NCI-H1694 treated with DMSO at 0.1 percent for 48 hours (cell line): Measurements from ENCODE around the gene LTBP1.
"Not testable (repeated sequence)": the region's sequence is repeated elsewhere in the genome, so short reads cannot be mapped to it uniquely, and the experiment has no call there.

Experiments used
- DNase-seq: peaks from one replicate; lab custom pipeline; 2025; lab: John Stamatoyannopoulos, UW

Gene LTBP1

GRCh38 chr2:33225350-33225749 lies 278.6 kb downstream of the LTBP1 start:
- no peak for DNase-seq

DNA sequence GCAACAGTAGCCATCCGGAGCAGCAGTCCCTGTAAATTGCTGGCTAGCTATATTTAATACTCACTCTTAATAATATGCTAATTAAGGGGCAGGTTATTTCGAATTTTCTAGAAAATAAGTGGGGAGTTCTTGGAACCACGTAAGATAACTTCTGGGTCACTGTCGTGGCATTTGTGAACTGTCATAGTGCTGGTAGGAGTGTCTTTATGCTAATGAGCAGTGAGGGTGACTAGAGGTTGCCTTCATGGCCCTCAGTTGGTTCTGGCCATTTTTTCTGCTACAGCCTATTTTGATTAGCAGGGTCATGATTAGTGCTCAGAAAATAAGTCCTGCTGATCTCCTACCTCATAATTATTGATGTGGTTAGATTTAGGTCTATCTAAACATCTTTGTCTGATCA lies 279.8 kb downstream of the LTBP1 start:
- no peak for DNase-seq

- DNase-seq, result no peak
Observed at GRCh38 chr2:33229646-33230045, 282.9 kb downstream of the LTBP1 start.

- peak; percentile 12 for DNase-seq
Observed at GRCh38 chr2:33230195-33230594, 283.4 kb downstream of the LTBP1 start.

DNA sequence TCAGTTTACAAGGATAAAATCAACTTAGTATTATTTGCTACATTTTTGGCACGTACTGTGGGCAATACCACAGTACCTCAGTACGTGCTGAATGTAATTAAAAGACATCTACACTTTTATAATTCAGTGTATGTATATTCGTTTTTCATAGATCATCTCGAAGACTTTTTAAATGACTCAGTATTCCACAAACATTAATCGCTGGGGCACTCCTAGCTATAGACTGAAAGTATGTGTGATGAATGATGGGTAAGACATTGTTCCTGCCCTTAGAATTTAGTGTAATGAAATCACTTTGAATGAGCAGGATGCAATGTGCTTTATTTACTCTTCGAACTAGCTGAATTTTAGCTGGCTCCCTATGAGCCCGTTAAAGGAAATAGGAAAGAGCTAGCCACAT lies 284.1 kb downstream of the LTBP1 start:
- no peak for DNase-seq

DNA sequence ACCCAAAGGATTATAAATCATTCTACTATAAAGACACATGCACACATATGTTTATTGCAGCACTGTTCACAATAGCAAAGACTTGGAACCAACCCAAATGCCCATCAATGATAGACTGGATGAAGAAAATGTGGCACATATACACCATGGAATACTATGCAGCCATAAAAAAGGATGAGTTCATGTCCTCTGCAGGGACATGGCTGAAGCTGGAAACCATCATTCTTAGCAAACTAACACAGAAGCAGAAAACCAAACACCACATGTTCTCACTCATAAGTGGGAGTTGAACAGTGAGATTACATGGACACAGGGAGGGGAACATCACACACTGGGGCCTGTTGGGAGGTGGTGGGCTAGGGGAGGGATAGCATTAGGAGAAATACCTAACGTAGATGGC lies 288.8 kb downstream of the LTBP1 start:
- not testable (repeated sequence) for DNase-seq

DNA sequence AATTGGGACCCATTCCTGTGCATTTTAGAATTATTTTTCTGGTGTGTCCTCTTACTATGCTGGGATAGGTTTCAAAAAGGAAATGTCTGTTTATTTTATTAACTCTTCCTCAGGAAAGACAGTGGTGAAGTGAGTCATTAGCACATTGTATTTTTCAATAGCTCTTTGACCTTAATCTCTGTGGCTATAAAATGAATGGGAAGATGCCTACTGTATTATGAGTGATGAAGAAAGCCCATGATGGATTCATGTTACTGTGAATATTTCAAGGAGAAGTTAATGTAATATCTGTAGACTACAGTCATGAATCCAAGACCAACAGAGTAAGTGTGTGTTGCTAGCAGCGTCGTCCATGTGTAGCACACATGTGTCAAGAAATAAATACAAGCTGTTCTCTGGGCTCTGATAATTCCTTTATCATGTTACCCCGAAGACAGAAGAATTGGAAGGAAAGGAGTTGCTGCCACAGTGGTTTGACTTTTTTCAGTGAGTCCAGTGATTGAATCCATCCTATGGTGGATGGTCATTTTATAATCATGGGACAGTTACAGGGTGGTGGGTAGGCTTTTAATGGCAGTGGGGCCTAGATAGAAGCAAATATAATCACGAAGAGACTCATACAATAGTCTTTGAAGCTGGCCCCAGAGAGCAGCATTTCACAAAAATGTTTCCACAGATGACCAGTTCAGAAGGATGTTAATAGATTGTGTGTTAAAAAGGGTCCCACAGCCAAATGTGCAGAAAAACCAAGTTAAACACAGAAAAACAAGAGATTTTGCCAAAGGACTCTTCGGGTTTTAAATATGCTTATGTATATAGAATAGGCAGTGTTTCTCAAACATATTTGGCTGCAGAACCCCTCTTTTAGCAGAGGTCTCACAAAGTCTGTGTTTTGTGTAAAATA lies 290.0 kb downstream of the LTBP1 start:
- no peak for DNase-seq

GRCh38 chr2:33238111-33238510 lies 291.4 kb downstream of the LTBP1 start:
- no peak for DNase-seq

- DNase-seq, result no peak
Observed at GRCh38 chr2:33240178-33240577, 293.4 kb downstream of the LTBP1 start.

DNA sequence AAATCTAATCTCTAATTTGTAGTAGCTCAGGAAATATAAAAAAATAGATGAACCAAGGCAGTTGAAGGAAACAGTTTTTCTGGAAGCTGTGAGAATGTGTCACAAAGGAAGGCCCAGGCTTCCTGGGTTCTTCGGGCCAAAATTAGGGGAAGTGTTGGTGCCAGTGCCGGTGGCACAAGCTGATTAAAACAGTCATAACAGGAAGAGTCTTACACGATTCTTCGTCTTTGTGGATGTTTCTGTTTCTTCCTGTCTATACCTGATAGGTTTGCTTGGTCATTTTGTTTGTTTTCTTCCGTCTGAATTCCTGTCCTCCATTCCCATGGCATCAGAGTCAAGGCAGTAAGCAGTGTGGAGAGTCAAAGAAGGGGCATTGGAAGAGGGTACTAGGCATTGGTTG lies 294.3 kb downstream of the LTBP1 start:
- no peak for DNase-seq

DNA sequence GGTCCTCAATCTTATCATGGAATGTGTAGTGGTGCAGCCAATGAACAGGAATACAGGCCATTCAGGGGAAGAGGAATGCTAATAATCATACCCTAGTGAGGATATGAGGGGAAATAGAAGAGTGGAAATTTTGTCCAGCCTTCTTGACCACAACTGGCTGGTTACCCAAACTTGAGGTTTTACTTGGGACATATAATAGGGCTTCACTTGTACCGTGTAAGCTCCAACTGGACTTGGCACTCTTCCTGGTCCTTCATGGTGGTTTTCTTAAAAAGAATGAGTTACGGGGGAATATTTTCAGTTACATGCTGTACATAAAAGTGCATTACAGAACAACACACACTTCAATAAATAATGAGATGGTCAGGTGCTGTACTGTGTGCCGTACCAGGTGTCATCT lies 294.8 kb downstream of the LTBP1 start:
- no peak for DNase-seq

GRCh38 chr2:33242845-33243244 lies 296.1 kb downstream of the LTBP1 start:
- DNase-seq, result no peak

DNA sequence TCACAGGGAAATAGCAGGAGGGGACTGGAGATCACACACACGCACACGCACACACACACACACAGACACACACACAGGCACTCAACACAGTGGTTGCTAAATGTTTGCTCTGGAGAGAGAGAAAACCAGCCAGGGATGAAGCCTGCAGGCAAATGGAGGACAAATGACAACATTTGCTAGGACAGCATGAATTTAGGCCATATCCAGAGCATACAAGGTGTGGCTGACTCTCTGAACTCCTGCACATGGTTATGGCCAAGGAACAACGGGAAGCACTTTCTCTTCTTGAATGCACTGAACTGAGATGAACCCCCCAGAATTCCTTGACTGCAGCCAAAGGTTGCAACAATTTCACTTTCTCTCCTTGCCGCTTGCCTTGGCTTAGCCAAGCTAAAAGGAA lies 299.7 kb downstream of the LTBP1 start:
- no peak for DNase-seq

- no peak for DNase-seq
Observed at GRCh38 chr2:33247365-33247764, 300.6 kb downstream of the LTBP1 start.

GRCh38 chr2:33250417-33251029 lies 303.8 kb downstream of the LTBP1 start:
- no peak for DNase-seq

- DNase-seq, result no peak
Observed at GRCh38 chr2:33256162-33256755, 309.5 kb downstream of the LTBP1 start.

DNA sequence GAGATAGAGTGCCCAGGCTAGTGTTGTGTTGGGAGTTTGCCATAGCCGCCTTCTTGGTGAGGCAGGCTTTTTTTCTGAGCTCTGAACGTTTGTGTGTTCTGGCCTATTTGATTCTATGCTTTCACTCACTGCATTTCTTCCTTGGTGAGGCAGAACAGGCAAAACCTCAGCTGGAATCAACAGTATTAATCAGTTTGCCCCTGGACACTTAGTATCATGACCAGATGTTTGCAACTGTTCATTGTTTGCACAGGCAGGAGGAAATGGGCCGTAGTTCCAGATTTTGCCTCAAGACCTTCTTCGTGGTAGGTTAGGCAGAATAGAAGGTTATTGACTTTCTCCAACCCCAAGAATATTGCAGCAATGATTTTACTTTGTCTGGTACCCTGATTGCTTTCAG lies 311.6 kb downstream of the LTBP1 start:
- DNase-seq, result no peak

DNA sequence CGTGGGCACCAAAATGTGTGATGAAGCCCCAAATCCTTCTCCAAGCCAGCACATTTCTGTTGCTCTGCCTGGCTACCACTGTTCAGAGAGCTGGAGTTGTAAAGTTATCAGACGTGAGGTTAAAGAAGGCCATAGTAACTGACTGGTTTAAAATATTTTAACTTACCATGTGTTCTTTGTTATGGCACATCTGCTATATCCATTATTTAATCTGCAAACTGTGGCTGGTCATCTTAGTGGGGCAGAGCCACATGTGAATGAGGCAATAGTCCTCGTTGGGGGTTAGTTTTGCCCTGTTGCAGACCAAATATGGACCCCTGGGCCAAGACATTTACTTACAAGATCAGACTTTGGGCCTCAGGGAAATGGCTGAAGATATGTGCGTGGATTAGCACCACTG lies 315.3 kb downstream of the LTBP1 start:
- no peak for DNase-seq

GRCh38 chr2:33264766-33265165 lies 318.0 kb downstream of the LTBP1 start:
- no peak for DNase-seq

- no peak for DNase-seq
Observed at GRCh38 chr2:33265584-33266338, 319.0 kb downstream of the LTBP1 start.

DNA sequence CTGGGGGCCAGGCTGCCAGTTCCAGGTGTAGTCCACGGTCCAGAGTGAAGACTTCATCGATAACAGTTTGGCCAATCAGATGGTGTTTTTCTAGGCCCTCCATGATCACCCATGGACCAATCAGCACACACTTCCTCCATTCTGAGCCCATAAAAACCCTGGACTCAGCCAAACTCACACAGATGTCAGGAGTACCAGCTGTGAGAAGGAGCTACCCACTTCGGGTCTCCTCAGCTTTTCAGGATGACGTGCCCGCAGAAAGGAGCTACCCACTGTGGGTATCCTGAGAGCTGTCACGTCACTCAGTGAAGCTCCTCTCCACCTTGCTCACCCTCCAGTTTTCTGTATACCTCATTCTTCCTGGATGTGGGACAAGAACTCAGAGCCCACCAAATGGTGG lies 319.7 kb downstream of the LTBP1 start:
- DNase-seq, result no peak

- no peak for DNase-seq
Observed at GRCh38 chr2:33267043-33267442, 320.3 kb downstream of the LTBP1 start.
